Endometrial microvascular endothelial cells (primary cell): ENCODE results near the gene CD320. TPM values are rescaled to one million over a fixed set of nuclear protein-coding genes. Genes with fewer than 3 reads are reported as not detected.
"Not testable (repeated sequence)": the region's sequence is repeated elsewhere in the genome, so short reads cannot be mapped to it uniquely, and the experiment has no call there.

Source experiments
- in situ Hi-C: cut with HindIII; loops from 2 replicates; pipeline ENCODE4 v1.10.0; 2017; ENCODE audit warnings: low sequenced_read_pairs, low pct_unique_long_range_greater_than_20kb; ENCODE audit errors: inconsistent ontology term
- total RNA-seq: library from RNA; depleted of rRNA; stranded (reverse); fragments of >200 nt; gene quantifications from one replicate; pipeline ENCODE4 v1.2.3, GENCODE V29; 2015; ENCODE audit errors: inconsistent ontology term

The CD320 gene
- total RNA-seq = 169 TPM

DNA sequence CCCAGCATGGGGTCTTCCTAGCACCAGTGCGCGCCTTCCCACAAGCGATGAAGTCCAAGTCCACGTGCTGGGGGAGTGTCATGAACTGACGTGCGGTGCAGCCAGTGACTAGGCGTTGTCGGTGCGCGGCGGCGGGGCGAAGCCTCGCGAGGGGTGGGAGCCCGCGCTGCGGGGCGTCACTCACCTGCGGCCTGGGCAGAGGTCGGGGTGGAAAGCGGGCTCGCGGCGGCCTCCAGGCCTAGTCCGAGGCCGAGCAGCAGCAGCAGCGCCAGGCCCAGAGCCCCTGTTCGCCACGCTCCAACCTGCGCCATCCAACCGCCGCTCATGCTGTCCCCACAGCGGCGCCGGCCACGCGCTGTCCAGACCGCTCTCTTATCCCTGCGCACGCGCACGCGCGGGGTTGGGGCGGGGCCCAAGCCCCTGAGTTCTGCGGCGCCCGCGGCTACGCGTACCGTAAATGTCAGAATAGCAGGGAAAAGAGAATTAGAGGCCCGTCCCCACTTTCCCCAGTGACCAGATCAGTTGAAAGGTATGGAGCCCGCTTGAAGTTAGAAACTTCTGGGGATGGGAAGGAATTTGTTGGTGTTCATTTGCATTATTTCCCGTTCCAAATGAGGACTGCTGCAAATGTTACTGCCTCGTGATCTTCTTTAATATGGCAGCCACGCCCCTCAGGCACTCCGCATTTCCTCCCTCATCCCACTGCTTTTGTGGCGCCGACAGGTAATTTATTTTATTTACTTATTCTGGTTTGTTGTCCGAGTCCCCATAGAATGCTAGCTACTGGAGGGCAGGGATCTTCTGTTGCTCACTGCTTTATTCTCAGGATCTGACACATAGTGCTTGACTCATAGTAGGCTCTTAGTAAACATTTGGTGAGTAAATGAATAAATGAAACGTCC is at the start of gene CD320:
Gene CD320, minus strand, starts transcription at position 394 of the 902 bp plus-strand sequence. Its CDS starts 68 bp downstream, at position 326.
- in situ Hi-C loops = no loop called here

DNA sequence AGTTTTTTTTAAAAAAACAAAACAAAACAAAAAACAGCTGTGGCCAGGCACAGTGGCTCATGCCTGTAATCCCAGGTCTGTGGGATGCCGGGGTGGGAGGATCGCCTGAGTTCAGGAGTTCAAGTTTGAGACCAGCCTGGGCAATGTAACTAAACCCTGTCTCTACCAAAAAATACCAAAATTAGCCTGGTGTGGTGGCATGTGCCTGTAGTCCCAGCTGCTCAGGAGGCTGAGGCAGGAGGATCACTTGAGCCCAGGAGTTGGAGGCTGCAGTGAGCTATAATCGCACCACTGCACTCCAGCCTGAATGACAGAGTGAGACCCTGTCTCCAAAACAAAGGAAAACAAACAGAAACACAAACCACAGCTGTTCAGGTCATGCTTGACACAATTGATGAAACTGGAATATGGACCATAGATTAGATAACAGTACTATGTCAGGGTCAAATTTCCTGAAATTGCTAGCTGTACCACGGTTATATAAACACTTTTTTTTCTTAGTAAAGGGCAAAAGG is 48.9 kb upstream of the CD320 start:
- in situ Hi-C loops = no loop called here

DNA sequence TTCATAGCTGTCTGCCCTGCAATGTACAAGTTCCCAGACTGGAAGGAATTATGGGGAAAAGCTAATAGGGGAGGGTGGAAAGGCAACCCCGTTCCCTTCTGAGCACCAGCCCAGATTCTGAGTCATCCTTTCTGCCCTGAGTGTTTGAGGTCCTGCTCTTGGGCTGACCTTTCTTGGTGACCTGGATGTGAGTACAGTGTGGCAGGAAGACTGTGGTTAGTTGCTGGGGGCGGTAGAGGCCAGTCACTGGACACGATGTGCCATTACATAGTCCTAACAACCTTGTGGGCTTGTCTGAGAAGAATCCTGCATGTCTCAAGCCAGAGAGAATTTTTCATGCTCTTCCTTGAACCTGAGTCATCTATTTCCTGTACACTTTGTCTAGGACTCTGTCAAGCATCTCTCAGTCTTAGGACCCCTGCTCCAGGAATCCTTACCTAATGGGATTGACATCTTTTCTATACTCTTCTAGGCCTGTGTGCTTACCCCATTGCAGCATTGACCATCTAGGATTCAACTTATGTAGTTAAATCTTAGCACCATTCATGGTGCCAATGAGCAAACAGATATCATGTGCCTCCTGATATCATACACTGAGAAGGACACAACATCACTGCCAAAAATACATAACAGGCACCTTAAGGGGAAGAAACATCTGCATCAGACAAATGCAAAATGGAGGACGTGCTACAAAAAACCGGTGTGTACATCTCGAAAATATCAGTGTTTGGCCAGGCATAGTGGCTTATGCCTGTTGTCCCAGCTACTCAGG is 47.7 kb upstream of the CD320 start:
- in situ Hi-C loops = no loop called here

DNA sequence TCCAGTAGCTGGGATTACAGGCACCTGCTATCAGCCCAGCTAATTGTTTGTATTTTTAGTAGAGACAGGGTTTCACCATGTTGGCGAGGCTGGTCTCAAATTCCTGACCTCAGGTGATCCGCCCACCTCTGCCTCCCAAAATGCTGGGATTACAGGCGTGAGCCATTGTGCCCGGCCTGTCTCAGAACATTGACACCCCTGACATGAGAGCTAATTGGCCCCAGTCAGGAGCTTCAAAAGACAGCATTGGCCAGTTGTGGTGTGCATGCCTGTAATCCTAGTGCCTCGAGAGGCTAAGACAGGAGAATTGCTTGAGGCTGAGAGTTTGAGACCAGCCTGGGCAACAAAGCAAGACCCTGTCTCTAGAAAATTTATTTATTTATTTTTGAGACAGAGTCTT is 44.7 kb upstream of the CD320 start:
- in situ Hi-C loops = not testable (repeated sequence)

DNA sequence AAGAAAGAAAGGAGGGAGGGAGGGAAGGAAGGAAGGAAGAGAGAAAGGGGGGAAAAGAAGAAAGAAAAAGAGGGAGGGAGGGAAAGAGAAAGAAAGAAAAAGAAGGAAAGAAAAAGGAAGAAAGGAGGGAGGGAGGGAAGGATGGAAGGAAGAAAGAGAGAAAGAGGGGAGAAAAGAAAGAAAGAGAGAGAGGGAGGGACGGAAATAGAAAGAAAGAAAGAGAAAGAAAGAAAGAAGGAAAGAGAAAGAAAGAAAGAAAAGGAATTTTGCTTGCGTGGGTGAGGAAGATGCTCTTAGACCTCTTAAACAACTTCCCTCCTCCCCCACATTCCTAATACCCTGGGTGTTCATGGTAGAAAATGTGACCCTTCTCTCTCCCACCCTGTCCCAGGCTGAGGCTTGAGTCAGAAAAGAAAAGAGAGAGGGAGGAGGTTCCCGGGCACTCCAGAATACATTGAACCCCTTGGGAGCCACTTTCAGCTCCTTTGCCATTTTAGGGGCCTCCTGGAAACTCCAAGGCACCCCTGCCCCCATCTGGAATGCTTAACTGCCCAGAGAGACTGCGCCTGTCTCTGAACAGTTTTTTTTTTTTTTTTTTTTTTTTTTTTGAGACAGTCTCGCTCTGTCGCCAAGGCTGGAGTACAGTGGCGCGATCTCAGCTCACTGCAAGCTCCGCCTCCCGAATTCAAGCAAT is 44.1 kb upstream of the CD320 start:
- in situ Hi-C loops = no loop called here

DNA sequence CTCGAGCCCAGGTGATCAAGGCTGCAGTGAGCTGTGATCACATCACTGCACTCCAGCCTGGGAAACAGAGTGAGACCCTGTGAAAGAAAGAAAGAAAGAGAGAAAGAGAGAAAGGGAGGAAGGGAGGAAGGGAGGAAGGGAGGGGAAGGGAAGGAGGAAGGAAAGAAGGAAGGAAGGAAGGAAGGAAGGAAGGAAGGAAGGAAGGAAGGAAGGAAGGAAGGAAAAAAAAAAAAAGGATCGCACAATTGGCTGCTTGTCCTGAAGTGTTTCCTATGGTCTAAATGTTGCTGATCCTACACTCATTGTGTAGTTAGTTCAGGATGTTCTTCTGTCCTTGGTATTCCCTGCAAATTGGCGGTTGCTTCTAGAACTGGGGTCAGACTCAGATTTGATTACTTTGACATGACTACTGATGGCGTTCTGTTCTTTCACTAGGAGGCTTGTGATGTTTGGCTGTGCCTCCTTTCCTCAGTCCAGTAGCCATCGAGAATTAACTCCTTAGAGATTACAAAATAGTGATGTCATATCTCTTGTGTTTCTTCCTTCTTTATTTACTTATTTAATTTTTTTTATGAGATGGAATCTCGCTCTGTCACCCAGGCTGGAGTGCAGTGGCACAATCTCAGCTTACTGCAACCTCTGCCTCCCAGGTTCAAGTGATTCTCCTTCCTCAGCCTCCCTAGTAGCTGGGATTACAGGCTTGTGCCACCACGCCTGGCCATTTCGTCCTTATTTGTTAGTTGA is 41.6 kb upstream of the CD320 start:
- in situ Hi-C loops = not testable (repeated sequence)

DNA sequence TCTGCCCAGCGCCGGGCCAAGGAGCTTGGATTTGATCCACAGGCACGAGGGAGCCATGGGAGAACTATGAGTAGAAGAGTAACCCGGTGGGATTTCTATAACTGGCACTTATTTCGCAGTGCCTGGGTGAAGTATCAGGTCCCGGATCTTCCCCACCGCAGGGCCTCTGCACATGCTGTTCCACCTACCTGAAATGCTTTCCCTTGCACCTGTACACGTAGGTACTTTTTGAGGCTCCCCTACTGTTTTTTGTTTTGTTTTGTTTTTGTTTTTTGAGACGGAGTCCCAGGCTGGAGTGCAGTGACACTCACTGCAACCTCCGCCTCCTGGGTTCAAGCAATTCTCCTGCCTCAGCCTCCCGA is 35.3 kb upstream of the CD320 start:
- in situ Hi-C loops = no loop called here

DNA sequence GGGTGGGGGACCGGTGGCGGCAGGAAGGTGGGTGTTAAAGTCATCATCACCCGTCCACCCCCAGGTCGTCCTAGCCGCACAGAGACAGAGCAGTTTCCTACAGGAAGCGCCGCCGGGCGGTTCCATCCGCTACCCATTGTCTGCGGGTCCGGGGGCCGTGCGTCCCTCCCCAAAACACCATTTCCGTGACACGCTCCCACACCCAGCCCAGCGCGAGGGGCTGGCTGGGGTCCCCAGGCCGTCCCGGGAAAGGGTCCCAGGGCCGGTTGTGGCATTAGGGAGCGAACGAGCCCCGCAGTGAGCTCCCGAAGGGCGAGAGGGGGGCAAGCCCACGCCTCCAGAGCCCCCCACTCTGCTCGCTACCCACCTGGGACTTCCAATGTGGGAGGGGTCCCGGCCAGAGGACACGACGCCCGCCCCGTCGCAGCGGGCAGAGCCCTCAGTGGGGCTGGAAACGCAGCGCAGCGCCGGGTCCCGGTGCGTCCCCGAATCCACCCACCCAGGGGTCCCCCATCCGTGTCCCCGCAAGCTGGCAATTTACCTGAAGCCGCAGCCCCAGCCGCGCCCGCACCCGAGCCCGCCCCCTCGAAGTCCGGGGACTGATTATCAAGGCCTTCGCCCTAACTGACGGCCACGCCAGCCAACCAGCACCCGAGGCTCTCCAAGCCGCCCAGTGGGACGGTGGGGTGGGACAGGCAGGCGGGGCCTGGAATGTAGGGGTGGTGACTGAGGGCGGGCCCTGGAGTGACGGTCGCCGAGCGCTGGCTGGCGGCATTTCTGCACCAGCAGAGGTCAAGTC is 34.7 kb upstream of the CD320 start, which contains the start of gene KANK3:
Gene KANK3, minus strand, starts transcription at position 579 of the 799 bp plus-strand sequence. CDS start 5,434 bp downstream, outside the sequence.
- in situ Hi-C loops = no loop called here

DNA sequence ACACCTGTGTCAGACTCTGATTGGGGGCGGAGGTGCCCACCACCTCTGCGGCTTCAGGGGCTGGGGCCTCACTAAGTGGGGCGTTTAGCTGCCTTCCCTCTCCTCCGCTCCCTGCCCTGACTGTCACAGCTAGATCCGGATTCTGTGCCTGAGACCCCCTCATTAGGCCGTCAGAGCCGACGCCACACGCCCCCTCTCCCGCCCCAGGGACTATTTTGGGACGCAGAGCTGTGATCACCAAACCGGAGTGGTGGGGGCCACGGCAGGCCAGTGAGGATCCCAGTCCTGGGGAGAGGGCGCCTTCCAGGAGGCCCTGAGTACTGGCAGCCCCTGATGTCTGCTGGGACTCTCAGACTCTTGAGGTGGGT is 34.1 kb upstream of the CD320 start:
- in situ Hi-C loops = no loop called here

DNA sequence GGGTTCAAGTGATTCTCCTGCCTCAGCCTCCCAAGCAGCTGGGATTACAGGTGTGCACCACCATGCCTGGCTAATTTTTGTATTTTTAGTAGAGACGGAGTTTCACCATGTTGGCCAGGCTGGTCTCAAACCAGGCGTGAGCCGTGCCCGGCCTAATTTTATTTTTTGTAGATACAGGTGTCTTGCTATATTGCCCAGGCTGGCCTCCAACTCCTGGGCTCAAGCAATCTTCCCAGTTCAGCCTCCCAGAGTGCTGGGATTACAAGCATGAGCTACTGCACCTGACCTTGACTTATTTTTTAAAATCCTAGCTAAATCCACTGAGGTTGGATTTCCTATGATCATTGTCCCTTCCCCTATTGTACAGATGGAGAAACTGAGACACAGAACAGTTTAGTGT is 33.3 kb upstream of the CD320 start:
- in situ Hi-C loops = not testable (repeated sequence)

DNA sequence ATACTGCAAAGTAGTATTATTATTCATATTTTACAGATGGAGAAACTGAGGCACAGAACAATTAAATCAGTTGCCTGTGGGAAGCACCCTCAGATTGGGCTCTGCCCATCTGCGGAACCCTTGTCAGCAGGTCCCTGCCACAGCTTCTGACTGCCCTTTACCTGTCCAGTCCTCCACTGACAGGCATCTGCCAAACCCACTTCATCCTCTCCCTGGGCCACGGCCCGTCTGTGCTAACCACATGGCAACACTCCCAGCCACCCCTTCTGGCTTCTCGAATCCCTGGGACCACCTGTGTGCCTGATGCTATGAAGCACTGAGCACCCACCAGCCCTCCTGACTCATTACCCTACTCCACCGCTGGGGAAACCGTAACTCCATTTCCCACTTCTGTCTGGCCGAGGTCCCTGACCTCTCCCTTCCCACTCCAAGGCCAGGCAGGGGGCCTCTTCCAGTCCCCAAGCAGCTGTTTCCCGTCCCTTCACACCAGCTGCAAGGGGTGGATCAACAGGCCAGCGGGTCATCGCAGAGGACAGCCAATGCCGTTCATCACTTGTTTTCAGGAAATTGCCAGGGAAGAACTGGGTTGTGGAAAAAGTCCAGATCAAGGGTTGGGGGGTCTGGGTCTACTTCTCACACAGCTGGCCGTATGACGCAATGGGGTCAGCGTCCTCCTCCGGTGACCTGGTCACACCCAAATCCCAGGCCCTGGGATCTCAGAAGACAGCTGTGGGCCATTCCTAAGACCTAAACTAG is 32.4 kb upstream of the CD320 start:
- in situ Hi-C loops = no loop called here

DNA sequence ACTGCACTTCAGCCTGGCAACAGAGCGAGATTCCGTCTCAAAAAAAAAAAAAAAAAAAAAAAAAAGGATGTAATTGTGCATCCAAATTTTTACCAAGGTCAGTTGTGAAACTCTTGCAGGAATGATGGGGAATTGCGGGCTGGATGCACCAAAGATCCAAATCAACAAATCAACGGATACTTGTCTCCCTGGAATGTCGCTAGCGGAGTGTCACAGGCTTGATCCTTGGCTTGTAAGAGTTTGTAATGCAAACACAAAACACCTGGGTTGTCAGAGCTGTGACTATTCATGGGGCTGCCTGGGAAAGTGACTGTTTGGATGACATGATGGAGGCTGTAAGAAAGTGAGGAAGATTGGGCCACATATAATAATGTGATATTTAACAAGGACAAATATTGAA is 30.7 kb upstream of the CD320 start:
- in situ Hi-C loops = no loop called here

DNA sequence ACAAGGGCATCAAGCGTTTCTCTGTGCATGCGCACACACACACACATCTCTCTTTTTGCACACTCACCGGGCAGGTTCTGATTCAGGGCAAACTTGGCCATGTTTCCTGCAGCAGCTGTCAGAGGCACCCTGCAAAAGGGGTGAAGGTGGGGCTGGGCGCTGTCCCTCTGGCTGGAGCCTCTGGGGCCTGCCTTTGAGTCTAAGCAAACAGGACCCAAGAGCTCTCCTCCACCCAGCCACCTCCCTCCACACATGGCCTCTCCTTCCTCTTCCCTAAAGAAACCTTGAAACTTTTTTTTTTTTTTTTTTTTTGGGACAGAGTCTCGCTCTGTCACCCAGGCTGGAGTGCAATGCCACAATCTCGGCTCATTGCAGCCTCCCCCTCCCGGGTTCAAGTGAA is 29.6 kb upstream of the CD320 start:
- in situ Hi-C loops = no loop called here

DNA sequence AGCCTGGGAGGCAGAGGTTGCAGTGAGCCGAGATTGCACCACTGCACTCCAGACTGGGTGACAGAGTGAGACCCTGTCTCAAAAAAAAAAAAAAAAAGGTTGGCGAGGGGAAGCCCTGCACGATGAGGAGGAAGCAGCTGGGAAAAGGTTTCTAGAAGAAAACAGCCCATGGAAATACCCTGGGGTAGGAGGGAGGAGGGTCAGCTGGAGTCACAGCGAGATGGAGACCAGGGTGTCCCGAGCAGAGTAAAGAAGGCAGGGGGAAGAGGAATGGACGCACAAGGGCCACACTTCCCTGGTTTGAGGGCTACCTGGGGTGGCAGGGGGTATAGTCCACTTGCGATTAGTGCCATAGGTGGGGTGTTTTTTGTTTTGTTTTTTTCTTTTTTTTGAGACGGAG is 28.5 kb upstream of the CD320 start:
- in situ Hi-C loops = no loop called here

DNA sequence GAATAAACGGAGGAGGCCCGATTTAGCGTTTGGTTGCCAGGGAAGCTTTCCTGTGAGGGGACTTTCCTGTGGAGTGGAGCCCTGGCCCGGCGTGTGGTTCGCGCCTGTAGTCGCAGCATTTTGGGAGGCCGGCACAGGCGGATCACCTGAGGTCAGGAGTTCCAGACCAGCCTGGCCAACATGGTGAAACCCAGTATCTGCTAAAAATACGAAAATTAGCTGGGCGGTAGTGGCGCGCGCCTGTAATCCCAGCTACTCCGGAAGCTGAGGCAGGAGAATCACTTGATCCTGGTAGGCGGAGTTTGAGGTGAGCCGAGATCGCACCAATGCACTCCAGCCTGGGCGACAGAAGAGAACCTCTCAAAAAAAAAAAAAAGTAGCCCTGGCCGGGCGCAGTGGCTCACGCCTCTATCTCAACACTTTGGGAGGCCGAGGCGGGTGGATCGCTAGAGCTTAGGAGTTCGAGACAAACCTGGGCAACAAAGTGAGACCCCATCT is 28.0 kb upstream of the CD320 start:
- in situ Hi-C loops = no loop called here

DNA sequence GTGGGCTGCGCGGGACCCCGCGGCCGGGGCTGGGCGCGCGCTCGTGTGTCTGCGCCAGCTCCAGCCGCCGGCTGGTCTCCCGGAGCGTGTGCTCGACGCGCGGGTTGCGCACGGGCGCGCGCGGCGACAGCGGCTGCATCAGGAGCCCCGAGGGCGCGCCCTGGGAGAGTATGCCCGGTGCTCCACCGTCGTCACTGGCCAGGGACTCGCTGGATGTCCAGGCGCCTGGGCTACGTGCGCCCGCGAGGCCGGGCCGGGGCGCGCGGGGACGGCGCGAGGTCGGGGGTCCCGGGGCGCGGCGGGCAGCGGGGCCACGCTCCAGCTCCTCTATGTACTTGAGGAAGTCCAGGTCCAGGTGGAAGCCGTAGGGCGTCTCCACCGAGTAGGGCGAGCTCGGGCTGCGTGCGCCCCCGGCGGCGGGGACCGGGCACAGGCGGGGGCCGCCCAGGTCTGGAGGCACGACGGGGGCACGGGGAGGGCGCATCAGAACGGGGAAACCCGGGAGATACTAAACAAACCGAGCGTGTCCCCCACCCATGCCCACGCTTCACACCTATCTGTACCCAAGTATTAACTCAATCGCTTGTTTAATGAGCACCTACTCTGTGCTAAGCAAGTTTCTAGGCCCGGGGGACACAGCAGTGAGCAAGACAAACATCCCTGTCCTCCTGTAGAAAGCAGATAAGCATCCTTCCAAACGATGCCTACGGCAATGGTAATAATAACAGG is 27.3 kb upstream of the CD320 start:
- in situ Hi-C loops = no loop called here
